GM12878 (cell line): ENCODE measurements around the gene RAMACL. TPM values are rescaled to one million over a fixed set of nuclear protein-coding genes. Genes with fewer than 3 reads are reported as not detected.

Experiments used
- ATAC-seq: fragments of 200-7000 bp; cut with Tn5 transposase; 3 replicates; pipeline ENCODE4 v1.9.1; 2020; ENCODE audit warnings: mild to moderate bottlenecking, moderate library complexity
- BruUV-seq: library from RNA; stranded (reverse); fragments of 400-500 nt; replicated peaks from 2 replicates; lab custom pipeline; 2021; lab: Mats Ljungman, UMichigan
- CTCF ChIA-PET: fragments of 300-600 bp; sonication (Branson Sonifier 250); formaldehyde crosslinking; extraction: SDS; loops from one replicate; lab custom pipeline; 2021; ENCODE audit warnings: inconsistent platforms; lab: Yijun Ruan, JAX
- POLR2A ChIA-PET: fragments of 350-600 bp; formaldehyde crosslinking; extraction: SDS; loops from one replicate; lab custom pipeline; 2021; ENCODE audit warnings: inconsistent platforms; lab: Charles Lee
- RAD21 ChIA-PET: fragments of 300-600 bp; sonication (Branson Sonifier 250); formaldehyde crosslinking; loops from one replicate; lab custom pipeline; 2023; ENCODE audit warnings: antibody characterized with exemption; ENCODE audit not compliant: unreplicated experiment; lab: Charles Lee
- SMC1A ChIA-PET: fragments of 300-600 bp; sonication (Branson Sonifier 250); formaldehyde crosslinking; loops from one replicate; lab custom pipeline; 2023; ENCODE audit not compliant: unreplicated experiment, uncharacterized antibody; lab: Charles Lee
- DNase-seq: peaks from one replicate; pipeline ENCODE4 v3.0.0-alpha.2; 2011; ENCODE audit warnings: low read depth, low spot score
- FAIRE-seq: peaks from 3 replicates; lab custom pipeline; 2011; peaks lifted over from hg19 to GRCh38; lab: Jason Lieb, UNC
- H2AFZ ChIP-seq: 2 replicates; pipeline ENCODE4 v1.6.0; 2011; ENCODE audit warnings: low read depth, low read length, control low read depth; ENCODE audit not compliant: control insufficient read depth
- H3K27ac ChIP-seq: 2 replicates; pipeline ENCODE4 v1.5.1; 2011; ENCODE audit warnings: control low read depth; ENCODE audit not compliant: control insufficient read depth, insufficient read depth
- H3K27me3 ChIP-seq, 2 experiments: replicated peaks in 1 of 2; 2 replicates each; pipeline versions ENCODE4 v1.6.0 to v1.6.1; 2011; ENCODE audit warnings: low read length in 1 of 2; ENCODE audit not compliant: control insufficient read depth in 2 of 2, insufficient read depth in 2 of 2
- H3K36me3 ChIP-seq, 2 experiments: 2 replicates each; pipeline ENCODE4 v1.5.1; 2011; ENCODE audit warnings: low read length in 1 of 2; ENCODE audit not compliant: control insufficient read depth in 2 of 2, insufficient read depth in 2 of 2
- H3K4me1 ChIP-seq: 2 replicates; pipeline ENCODE4 v1.6.1; 2011; ENCODE audit warnings: mild to moderate bottlenecking, low read length, moderate library complexity, mixed read lengths; ENCODE audit not compliant: control insufficient read depth, insufficient read depth
- H3K4me2 ChIP-seq: 2 replicates; pipeline ENCODE4 v1.6.0; 2011; ENCODE audit warnings: control low read depth; ENCODE audit not compliant: control insufficient read depth, insufficient read depth
- H3K4me3 ChIP-seq: fragments of 200-600 bp; sonication (generic); 2 replicates; pipeline ENCODE4 v1.5.1; 2016
- H3K79me2 ChIP-seq: 2 replicates; pipeline ENCODE4 v1.6.0; 2011; ENCODE audit warnings: low read length; ENCODE audit not compliant: control insufficient read depth, insufficient read depth
- H3K9ac ChIP-seq: 2 replicates; pipeline ENCODE4 v1.8.0; 2011; ENCODE audit warnings: low read length, control low read depth, mixed read lengths; ENCODE audit not compliant: control insufficient read depth, insufficient read depth
- H3K9me3 ChIP-seq: replicated peaks from 3 replicates; pipeline ENCODE4 v1.5.1; 2011; ENCODE audit warnings: mild to moderate bottlenecking, low read length; ENCODE audit not compliant: control insufficient read depth, insufficient read depth
- H4K20me1 ChIP-seq: 2 replicates; pipeline ENCODE4 v1.6.0; 2011; ENCODE audit not compliant: control insufficient read depth, insufficient read depth
- BMI1 ChIP-seq: fragments of 450-650 bp; IDR thresholded peaks from 2 replicates; pipeline ENCODE4 v1.6.1; 2016; ENCODE audit warnings: mild to moderate bottlenecking, moderate library complexity, borderline replicate concordance
- CEBPB ChIP-seq, 2 experiments: fragments of 150-350 bp in 1 of 2; IDR thresholded peaks; 2 replicates each; pipeline ENCODE4 v1.6.1; 2012 to 2014; ENCODE audit warnings: low read depth in 2 of 2, low read length in 2 of 2, borderline replicate concordance in 1 of 2, inconsistent platforms in 1 of 2
- CREB1 ChIP-seq: IDR thresholded peaks from 2 replicates; pipeline ENCODE4 v1.6.1; 2012; ENCODE audit warnings: low read depth, mild to moderate bottlenecking, inconsistent platforms
- EGR1 ChIP-seq, 2 experiments: IDR thresholded peaks; 1 replicate in 1 of 2; 2 replicates in 1 of 2; pipeline ENCODE4 v1.6.1; 2011 to 2012; ENCODE audit warnings: low read depth in 2 of 2, low read length in 2 of 2, borderline replicate concordance in 1 of 2, mild to moderate bottlenecking in 1 of 2, moderate library complexity in 1 of 2
- KAT2A ChIP-seq: conservative IDR thresholded peaks from 2 replicates; pipeline ENCODE4 v1.6.1; 2011; ENCODE audit warnings: low read depth, low read length; ENCODE audit not compliant: control insufficient read depth
- RAD51 ChIP-seq: fragments of 450-650 bp; IDR thresholded peaks from 2 replicates; pipeline ENCODE4 v1.6.1; 2016; ENCODE audit warnings: moderate library complexity, mild to moderate bottlenecking, inconsistent platforms
- SREBF2 ChIP-seq: IDR thresholded peaks from 2 replicates; pipeline ENCODE4 v1.6.1; 2012; ENCODE audit warnings: mild to moderate bottlenecking, low read length
- YY1 ChIP-seq: IDR thresholded peaks from 2 replicates; pipeline ENCODE4 v1.6.1; 2011; ENCODE audit warnings: low read depth, mild to moderate bottlenecking, low read length
- WGBS: methylation state at CpG from one replicate; pipeline ENCODE4 v1.1.6; 2016; ENCODE audit warnings: low lambda C conversion rate; ENCODE audit not compliant: insufficient replicate concordance, insufficient coverage; ENCODE audit errors: missing lambda C conversion rate; 5-methylcytosine and 5-hydroxymethylcytosine counted together
- in situ Hi-C: fragments of 300-500 bp; cut with MboI; formaldehyde crosslinking; loops from 9 replicates; pipeline ENCODE4 v1.14.3; 2018; ENCODE audit warnings: mixed read lengths
- intact Hi-C: fragments of 100-400 bp; cut with micrococcal nuclease; formaldehyde crosslinking; loops from one replicate; pipeline ENCODE4 v1.14.2; 2022; ENCODE audit not compliant: unreplicated experiment
- polyA plus RNA-seq, 11 experiments: library from polyadenylated mRNA; depleted of rRNA in 4 of 11; unstranded in 6 of 11; stranded (reverse) in 5 of 11; fragments of >200 nt; fragmentation: Nextera tagmentation in 4 of 11; fragmentation: Illumina TruSeq in 1 of 11; extraction: Ambion mirVana in 4 of 11; extraction: Trizol in 1 of 11; gene quantifications; 1 replicate in 1 of 11; 2 replicates in 10 of 11; pipeline versions ENCODE4 v1.2.1 to v1.2.3, GENCODE V29; 2011 to 2016; ENCODE audit warnings: inconsistent platforms in 2 of 11, missing spikeins in 2 of 11, low read depth in 1 of 11
- total RNA-seq, 4 experiments: library from RNA; depleted of rRNA in 3 of 4; stranded (reverse); fragments of >200 nt in 3 of 4; fragmentation: Illumina TruSeq in 1 of 4; extraction: Trizol in 1 of 4; gene quantifications; 2 replicates each; pipeline versions ENCODE4 v1.2.1 to v1.2.3, GENCODE V29; 2013 to 2021
- TF ChIP-seq, protein P1 (sequence below): fragments of 450-650 bp; formaldehyde crosslinking; IDR thresholded peaks from 2 replicates; pipeline ENCODE4 v1.5.0; 2022; ENCODE audit warnings: mild to moderate bottlenecking, missing genetic modification characterization
- TF ChIP-seq, protein P2 (sequence below): IDR thresholded peaks from 2 replicates; pipeline ENCODE4 v1.6.1; 2011; ENCODE audit warnings: mild to moderate bottlenecking, low read depth, low read length, moderate library complexity; ENCODE audit not compliant: insufficient replicate concordance
- TF ChIP-seq, protein P3 (sequence below): fragments of 450-650 bp; IDR thresholded peaks from 2 replicates; pipeline ENCODE4 v1.6.1; 2017; ENCODE audit warnings: antibody characterized with exemption, mild to moderate bottlenecking, moderate library complexity

Gene RAMACL
- total and polyA plus RNA-seq, 10 of the 15 experiments (the other 5 are each of a cell fraction or from before 2014, with no cell fraction given): 0.09 to 1.3 (median 0.31) TPM; not detected in 1

DNA sequence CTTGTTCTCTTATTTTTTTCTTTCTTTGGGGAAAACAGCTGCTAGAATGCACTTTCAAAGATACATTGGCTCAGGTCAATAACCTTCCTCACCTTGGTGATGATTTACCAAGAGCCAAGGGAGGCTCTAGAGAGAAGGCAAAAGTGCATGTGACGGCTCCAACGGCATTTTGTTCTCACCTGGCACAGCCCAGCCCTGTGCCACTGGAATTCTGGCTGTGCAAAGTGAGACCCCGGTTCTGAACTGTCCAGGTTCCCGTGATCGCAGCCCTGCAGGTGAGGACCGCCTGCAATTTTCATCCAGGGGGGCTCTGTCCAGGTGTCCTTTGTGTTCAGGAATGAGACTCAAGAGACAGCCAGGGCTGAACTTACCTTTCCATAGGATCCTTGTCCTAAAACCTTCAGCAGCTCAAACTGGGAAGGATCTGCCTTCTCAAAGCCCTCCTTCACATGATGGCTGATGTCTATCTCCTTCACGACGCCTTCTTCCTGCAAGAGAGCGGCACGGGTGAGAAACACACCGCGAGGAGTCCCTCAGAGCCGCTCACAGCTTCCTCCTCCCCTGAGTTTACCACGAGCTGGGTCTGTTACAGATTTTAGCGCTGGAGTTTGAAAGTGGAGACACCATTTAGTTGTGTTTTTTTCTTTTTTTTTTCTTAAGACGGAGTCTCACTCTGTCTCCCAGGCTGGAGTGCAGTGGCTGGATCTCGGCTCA lies 48.0 kb downstream of the RAMACL start:
- H3K27ac ChIP-seq: no peak overlapping the region
- WGBS: 66% methylated on average over 17 of the region's 17 CpGs
- no peak overlapping the region for H3K4me3 ChIP-seq
- CTCF ChIA-PET: no interaction called here
- no peaks in the 10 kb centered on the region for H4K20me1 ChIP-seq
- no peak overlapping the region for H3K4me2 ChIP-seq
- H2AFZ ChIP-seq: no peak overlapping the region
- no peaks in the 10 kb centered on the region; a peak in 1 of 4 replicates for H3K36me3 ChIP-seq
- RAD21 ChIA-PET: no interaction called here
- in situ Hi-C loops (no loop called here), intact Hi-C loops (no loop called here)
- no peak for ATAC-seq
- H3K4me1 ChIP-seq: peaks cover 16% of the 10 kb centered on the region
- no peaks in the 10 kb centered on the region for H3K9me3 ChIP-seq
- POLR2A ChIA-PET: no interaction called here
- TF ChIP-seq YY1: no peak
- TF ChIP-seq CREB1: no peak
- no peak for TF ChIP-seq BMI1
- no peak for TF ChIP-seq CEBPB (IDR thresholded peaks at IDR 0.05; ENCODE audit: borderline replicate concordance in 1 of 2, low read depth in 2 of 2, low read length in 2 of 2)
- TF ChIP-seq, protein P1, sequence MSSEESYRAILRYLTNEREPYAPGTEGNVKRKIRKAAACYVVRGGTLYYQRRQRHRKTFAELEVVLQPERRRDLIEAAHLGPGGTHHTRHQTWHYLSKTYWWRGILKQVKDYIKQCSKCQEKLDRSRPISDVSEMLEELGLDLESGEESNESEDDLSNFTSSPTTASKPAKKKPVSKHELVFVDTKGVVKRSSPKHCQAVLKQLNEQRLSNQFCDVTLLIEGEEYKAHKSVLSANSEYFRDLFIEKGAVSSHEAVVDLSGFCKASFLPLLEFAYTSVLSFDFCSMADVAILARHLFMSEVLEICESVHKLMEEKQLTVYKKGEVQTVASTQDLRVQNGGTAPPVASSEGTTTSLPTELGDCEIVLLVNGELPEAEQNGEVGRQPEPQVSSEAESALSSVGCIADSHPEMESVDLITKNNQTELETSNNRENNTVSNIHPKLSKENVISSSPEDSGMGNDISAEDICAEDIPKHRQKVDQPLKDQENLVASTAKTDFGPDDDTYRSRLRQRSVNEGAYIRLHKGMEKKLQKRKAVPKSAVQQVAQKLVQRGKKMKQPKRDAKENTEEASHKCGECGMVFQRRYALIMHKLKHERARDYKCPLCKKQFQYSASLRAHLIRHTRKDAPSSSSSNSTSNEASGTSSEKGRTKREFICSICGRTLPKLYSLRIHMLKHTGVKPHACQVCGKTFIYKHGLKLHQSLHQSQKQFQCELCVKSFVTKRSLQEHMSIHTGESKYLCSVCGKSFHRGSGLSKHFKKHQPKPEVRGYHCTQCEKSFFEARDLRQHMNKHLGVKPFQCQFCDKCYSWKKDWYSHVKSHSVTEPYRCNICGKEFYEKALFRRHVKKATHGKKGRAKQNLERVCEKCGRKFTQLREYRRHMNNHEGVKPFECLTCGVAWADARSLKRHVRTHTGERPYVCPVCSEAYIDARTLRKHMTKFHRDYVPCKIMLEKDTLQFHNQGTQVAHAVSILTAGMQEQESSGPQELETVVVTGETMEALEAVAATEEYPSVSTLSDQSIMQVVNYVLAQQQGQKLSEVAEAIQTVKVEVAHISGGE (CRISPR knock-in tag): no peak
- TF ChIP-seq, protein P2, sequence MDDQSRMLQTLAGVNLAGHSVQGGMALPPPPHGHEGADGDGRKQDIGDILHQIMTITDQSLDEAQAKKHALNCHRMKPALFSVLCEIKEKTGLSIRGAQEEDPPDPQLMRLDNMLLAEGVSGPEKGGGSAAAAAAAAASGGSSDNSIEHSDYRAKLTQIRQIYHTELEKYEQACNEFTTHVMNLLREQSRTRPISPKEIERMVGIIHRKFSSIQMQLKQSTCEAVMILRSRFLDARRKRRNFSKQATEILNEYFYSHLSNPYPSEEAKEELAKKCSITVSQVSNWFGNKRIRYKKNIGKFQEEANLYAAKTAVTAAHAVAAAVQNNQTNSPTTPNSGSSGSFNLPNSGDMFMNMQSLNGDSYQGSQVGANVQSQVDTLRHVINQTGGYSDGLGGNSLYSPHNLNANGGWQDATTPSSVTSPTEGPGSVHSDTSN: no peak
- TF ChIP-seq KAT2A: no peak
- TF ChIP-seq SREBF2: no peak
- TF ChIP-seq EGR1 (IDR thresholded peaks at IDR 0.05; ENCODE audit: borderline replicate concordance in 1 of 2, low read depth in 2 of 2, low read length in 2 of 2): no peak
- TF ChIP-seq RAD51: no peak
- TF ChIP-seq, protein P3, sequence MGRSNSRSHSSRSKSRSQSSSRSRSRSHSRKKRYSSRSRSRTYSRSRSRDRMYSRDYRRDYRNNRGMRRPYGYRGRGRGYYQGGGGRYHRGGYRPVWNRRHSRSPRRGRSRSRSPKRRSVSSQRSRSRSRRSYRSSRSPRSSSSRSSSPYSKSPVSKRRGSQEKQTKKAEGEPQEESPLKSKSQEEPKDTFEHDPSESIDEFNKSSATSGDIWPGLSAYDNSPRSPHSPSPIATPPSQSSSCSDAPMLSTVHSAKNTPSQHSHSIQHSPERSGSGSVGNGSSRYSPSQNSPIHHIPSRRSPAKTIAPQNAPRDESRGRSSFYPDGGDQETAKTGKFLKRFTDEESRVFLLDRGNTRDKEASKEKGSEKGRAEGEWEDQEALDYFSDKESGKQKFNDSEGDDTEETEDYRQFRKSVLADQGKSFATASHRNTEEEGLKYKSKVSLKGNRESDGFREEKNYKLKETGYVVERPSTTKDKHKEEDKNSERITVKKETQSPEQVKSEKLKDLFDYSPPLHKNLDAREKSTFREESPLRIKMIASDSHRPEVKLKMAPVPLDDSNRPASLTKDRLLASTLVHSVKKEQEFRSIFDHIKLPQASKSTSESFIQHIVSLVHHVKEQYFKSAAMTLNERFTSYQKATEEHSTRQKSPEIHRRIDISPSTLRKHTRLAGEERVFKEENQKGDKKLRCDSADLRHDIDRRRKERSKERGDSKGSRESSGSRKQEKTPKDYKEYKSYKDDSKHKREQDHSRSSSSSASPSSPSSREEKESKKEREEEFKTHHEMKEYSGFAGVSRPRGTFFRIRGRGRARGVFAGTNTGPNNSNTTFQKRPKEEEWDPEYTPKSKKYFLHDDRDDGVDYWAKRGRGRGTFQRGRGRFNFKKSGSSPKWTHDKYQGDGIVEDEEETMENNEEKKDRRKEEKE: no peak
- no peak overlapping the region for H3K9ac ChIP-seq
- FAIRE-seq: no peak
- H3K79me2 ChIP-seq: no peaks in the 10 kb centered on the region
- no peak for DNase-seq
- H3K27me3 ChIP-seq: no peaks in the 10 kb centered on the region
- no TSS peak for BruUV-seq
- SMC1A ChIA-PET: no interaction called here
